SK-N-SH treated with all-trans-retinoic acid at 6 μM for 48 hours (cell line): Measurements from ENCODE around the gene LRP11.

Experiments
- ATAC-seq: fragments of 200-7000 bp; cut with Tn5 transposase; 3 replicates; pipeline ENCODE4 v1.9.1; 2020; ENCODE audit warnings: mild to moderate bottlenecking, moderate library complexity
- ARNTL ChIP-seq: fragments of 450-650 bp; formaldehyde crosslinking; IDR thresholded peaks from 2 replicates; pipeline ENCODE4 v1.5.0; 2020; ENCODE audit warnings: low read depth, mild to moderate bottlenecking, moderate library complexity, borderline replicate concordance
- BACH2 ChIP-seq: fragments of 250-450 bp; sonication (Bioruptor Pico); IDR thresholded peaks from 2 replicates; pipeline ENCODE4 v1.9.0; 2021; ENCODE audit warnings: mild to moderate bottlenecking, borderline replicate concordance
- CSDC2 ChIP-seq: fragments of 250-450 bp; sonication (Bioruptor Pico); IDR thresholded peaks from 2 replicates; pipeline ENCODE4 v1.5.0; 2020; ENCODE audit warnings: mild to moderate bottlenecking, moderate library complexity
- ESRRG ChIP-seq: fragments of 250-450 bp; sonication (Bioruptor Pico); IDR thresholded peaks from 2 replicates; pipeline ENCODE4 v1.6.1; 2021; ENCODE audit warnings: mild to moderate bottlenecking
- GLIS3 ChIP-seq: fragments of 250-450 bp; sonication (Bioruptor Pico); IDR thresholded peaks from 2 replicates; pipeline ENCODE4 v1.5.0; 2020; ENCODE audit warnings: mild to moderate bottlenecking, moderate library complexity
- ISL1 ChIP-seq: fragments of 250-450 bp; sonication (Bioruptor Pico); IDR thresholded peaks from 2 replicates; pipeline ENCODE4 v2.1.2; 2022; ENCODE audit warnings: mild to moderate bottlenecking, moderate library complexity
- PPARA ChIP-seq: fragments of 250-450 bp; sonication (Bioruptor Pico); IDR thresholded peaks from 2 replicates; pipeline ENCODE4 v1.5.0; 2020; ENCODE audit warnings: mild to moderate bottlenecking, borderline replicate concordance
- RARB ChIP-seq: fragments of 250-450 bp; sonication (Bioruptor Pico); IDR thresholded peaks from 2 replicates; pipeline ENCODE4 v1.8.0; 2021; ENCODE audit warnings: mild to moderate bottlenecking, moderate library complexity
- SNAI2 ChIP-seq: fragments of 250-450 bp; sonication (Bioruptor Pico); IDR thresholded peaks from 2 replicates; pipeline ENCODE4 v1.5.0; 2020; ENCODE audit warnings: mild to moderate bottlenecking, moderate library complexity
- TCF4 ChIP-seq: fragments of 250-450 bp; sonication (Bioruptor Pico); IDR thresholded peaks from 2 replicates; pipeline ENCODE4 v1.8.0; 2021; ENCODE audit warnings: mild to moderate bottlenecking, moderate library complexity, borderline replicate concordance
- ZC3H10 ChIP-seq: fragments of 250-450 bp; sonication (Bioruptor Pico); IDR thresholded peaks from 2 replicates; pipeline ENCODE4 v1.5.1; 2021; ENCODE audit warnings: mild to moderate bottlenecking, moderate library complexity
- ZFP3 ChIP-seq: fragments of 250-450 bp; sonication (Bioruptor Pico); IDR thresholded peaks from 2 replicates; pipeline ENCODE4 v1.5.0; 2020; ENCODE audit warnings: mild to moderate bottlenecking, moderate library complexity
- ZFP30 ChIP-seq: fragments of 450-650 bp; formaldehyde crosslinking; IDR thresholded peaks from 2 replicates; pipeline ENCODE4 v1.5.0; 2022; ENCODE audit warnings: mild to moderate bottlenecking, moderate library complexity
- ZNF70 ChIP-seq: fragments of 450-650 bp; formaldehyde crosslinking; IDR thresholded peaks from 2 replicates; pipeline ENCODE4 v1.5.0; 2020; ENCODE audit warnings: mild to moderate bottlenecking, moderate library complexity
- ZNF8 ChIP-seq: fragments of 450-650 bp; formaldehyde crosslinking; IDR thresholded peaks from 2 replicates; pipeline ENCODE4 v1.5.0; 2020; ENCODE audit warnings: mild to moderate bottlenecking, moderate library complexity
- TF ChIP-seq, protein P1 (sequence below): fragments of 250-450 bp; sonication (Bioruptor Pico); IDR thresholded peaks from 2 replicates; pipeline ENCODE4 v1.8.0; 2021; ENCODE audit warnings: low read depth, mild to moderate bottlenecking, moderate library complexity, borderline replicate concordance
- TF ChIP-seq, protein P2 (sequence below): fragments of 250-450 bp; sonication (Bioruptor Pico); IDR thresholded peaks from 2 replicates; pipeline ENCODE4 v1.8.0; 2020; ENCODE audit warnings: mild to moderate bottlenecking, moderate library complexity, borderline replicate concordance
- TF ChIP-seq, protein P3 (sequence below): fragments of 250-450 bp; sonication (Bioruptor Pico); IDR thresholded peaks from 2 replicates; pipeline ENCODE4 v1.5.1; 2021; ENCODE audit warnings: mild to moderate bottlenecking, moderate library complexity
- TF ChIP-seq, protein P4 (sequence below): fragments of 250-450 bp; sonication (Bioruptor Pico); IDR thresholded peaks from 2 replicates; pipeline ENCODE4 v1.5.0; 2020; ENCODE audit warnings: mild to moderate bottlenecking, moderate library complexity
- TF ChIP-seq, protein P5 (sequence below): fragments of 250-450 bp; sonication (Bioruptor Pico); IDR thresholded peaks from 2 replicates; pipeline ENCODE4 v1.5.1; 2020; ENCODE audit warnings: low read depth, mild to moderate bottlenecking, moderate library complexity

The LRP11 gene

DNA sequence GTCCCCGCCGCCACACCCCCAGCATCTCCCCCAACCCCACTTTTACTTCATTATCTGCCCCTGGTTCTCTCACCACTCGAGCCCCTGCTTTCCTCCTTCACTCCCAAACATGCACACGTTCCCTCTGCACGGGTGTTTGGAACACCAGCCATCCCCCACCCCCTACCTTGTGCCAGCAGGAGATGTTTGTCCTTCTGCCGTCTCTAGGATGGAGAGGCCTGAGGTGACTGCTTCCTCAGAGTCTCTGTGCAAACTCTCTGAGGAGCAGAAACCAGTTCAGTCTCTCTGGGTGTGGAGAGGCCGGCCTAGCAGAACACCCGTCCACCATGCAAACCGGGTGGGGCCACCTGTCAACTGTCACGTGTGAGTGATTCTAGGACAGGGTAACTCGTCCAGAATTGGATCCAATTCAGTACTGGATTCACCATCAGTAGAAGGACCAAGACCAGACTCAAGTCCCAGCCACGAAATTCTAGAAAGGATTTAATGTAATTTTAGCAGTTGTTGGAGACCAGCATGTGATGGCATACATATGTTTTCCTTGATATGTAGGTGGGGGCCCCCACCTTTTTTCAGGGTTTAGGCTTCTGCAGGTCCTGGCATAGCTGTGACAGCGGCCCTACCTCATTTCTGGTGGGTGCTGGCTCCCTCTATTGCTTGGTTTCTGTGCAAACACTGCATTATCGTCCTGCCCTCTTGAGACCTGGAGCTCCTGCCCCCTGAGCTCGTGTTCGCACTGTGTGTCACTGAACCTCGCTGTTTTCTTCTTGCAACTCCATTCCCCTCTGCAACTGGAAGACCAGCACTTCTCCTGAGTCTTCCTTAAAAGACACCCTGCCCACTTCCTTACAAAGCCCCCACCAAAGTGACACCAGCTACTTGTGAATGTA is 33.9 kb upstream of the LRP11 start, which contains the start of gene RAET1E:
Gene RAET1E, minus strand, starts transcription at position 259 of the 890 bp plus-strand sequence. CDS start 7,212 bp downstream, outside the sequence.
- TF ChIP-seq, protein P1, sequence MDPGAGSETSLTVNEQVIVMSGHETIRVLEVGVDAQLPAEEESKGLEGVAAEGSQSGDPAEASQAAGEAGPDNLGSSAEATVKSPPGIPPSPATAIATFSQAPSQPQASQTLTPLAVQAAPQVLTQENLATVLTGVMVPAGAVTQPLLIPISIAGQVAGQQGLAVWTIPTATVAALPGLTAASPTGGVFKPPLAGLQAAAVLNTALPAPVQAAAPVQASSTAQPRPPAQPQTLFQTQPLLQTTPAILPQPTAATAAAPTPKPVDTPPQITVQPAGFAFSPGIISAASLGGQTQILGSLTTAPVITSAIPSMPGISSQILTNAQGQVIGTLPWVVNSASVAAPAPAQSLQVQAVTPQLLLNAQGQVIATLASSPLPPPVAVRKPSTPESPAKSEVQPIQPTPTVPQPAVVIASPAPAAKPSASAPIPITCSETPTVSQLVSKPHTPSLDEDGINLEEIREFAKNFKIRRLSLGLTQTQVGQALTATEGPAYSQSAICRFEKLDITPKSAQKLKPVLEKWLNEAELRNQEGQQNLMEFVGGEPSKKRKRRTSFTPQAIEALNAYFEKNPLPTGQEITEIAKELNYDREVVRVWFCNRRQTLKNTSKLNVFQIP (CRISPR knock-in tag) = no peak
- no peak for TF ChIP-seq ZFP30 (CRISPR knock-in tag)
- no peak for TF ChIP-seq ISL1 (CRISPR knock-in tag)
- ATAC-seq = peak; percentile 46; the same call in 2 of the 3 replicates

DNA sequence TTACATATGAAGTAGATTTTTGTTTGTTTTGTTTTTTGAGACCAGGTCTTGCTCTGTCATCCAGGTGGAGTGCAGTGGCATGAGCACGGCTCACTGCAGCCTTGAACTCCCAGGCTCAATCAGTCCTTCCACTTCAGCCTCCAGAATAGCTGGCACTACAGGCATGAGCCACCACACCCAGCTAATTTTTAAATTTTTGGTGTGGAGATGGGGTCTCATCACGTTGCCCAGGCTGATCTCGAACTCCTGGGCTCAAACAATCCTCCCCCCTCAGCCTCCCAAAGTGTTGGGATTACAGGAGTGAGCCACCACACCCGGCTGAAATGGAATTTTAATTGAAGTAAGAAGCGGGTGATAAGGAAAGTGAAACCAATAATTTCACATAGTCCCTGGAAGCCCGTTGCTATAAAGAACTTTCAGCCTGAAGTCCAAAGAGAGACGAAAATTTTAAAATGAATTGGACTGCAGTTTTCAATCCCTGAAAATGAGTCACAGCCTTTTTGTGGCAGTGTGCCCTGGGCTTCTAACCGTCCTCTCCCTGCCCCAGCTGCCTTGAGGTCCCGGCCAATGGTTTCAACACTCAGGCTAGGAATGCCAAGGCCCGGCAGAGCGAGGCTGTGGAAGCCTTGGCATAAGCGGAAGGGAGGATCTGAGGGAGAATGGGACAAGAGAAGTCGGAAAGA is 33.0 kb upstream of the LRP11 start:
- ATAC-seq = peak; percentile 89
- TF ChIP-seq SNAI2 (CRISPR knock-in tag) = no peak
- no peak for TF ChIP-seq TCF4 (CRISPR knock-in tag)
- TF ChIP-seq ZFP30 (CRISPR knock-in tag) = no peak
- TF ChIP-seq GLIS3 (CRISPR knock-in tag) = no peak
- no peak for TF ChIP-seq RARB (CRISPR knock-in tag)
- TF ChIP-seq, protein P2, sequence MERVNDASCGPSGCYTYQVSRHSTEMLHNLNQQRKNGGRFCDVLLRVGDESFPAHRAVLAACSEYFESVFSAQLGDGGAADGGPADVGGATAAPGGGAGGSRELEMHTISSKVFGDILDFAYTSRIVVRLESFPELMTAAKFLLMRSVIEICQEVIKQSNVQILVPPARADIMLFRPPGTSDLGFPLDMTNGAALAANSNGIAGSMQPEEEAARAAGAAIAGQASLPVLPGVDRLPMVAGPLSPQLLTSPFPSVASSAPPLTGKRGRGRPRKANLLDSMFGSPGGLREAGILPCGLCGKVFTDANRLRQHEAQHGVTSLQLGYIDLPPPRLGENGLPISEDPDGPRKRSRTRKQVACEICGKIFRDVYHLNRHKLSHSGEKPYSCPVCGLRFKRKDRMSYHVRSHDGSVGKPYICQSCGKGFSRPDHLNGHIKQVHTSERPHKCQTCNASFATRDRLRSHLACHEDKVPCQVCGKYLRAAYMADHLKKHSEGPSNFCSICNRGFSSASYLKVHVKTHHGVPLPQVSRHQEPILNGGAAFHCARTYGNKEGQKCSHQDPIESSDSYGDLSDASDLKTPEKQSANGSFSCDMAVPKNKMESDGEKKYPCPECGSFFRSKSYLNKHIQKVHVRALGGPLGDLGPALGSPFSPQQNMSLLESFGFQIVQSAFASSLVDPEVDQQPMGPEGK (CRISPR knock-in tag) = no peak
- TF ChIP-seq, protein P3, sequence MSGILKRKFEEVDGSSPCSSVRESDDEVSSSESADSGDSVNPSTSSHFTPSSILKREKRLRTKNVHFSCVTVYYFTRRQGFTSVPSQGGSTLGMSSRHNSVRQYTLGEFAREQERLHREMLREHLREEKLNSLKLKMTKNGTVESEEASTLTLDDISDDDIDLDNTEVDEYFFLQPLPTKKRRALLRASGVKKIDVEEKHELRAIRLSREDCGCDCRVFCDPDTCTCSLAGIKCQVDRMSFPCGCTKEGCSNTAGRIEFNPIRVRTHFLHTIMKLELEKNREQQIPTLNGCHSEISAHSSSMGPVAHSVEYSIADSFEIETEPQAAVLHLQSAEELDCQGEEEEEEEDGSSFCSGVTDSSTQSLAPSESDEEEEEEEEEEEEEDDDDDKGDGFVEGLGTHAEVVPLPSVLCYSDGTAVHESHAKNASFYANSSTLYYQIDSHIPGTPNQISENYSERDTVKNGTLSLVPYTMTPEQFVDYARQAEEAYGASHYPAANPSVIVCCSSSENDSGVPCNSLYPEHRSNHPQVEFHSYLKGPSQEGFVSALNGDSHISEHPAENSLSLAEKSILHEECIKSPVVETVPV (CRISPR knock-in tag) = no peak
- TF ChIP-seq, protein P4, sequence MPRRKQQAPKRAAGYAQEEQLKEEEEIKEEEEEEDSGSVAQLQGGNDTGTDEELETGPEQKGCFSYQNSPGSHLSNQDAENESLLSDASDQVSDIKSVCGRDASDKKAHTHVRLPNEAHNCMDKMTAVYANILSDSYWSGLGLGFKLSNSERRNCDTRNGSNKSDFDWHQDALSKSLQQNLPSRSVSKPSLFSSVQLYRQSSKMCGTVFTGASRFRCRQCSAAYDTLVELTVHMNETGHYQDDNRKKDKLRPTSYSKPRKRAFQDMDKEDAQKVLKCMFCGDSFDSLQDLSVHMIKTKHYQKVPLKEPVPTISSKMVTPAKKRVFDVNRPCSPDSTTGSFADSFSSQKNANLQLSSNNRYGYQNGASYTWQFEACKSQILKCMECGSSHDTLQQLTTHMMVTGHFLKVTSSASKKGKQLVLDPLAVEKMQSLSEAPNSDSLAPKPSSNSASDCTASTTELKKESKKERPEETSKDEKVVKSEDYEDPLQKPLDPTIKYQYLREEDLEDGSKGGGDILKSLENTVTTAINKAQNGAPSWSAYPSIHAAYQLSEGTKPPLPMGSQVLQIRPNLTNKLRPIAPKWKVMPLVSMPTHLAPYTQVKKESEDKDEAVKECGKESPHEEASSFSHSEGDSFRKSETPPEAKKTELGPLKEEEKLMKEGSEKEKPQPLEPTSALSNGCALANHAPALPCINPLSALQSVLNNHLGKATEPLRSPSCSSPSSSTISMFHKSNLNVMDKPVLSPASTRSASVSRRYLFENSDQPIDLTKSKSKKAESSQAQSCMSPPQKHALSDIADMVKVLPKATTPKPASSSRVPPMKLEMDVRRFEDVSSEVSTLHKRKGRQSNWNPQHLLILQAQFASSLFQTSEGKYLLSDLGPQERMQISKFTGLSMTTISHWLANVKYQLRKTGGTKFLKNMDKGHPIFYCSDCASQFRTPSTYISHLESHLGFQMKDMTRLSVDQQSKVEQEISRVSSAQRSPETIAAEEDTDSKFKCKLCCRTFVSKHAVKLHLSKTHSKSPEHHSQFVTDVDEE = no peak
- TF ChIP-seq ISL1 (CRISPR knock-in tag) = no peak
- TF ChIP-seq ARNTL (CRISPR knock-in tag) = no peak
- TF ChIP-seq PPARA (CRISPR knock-in tag) = no peak
- TF ChIP-seq ESRRG (CRISPR knock-in tag) = no peak
- no peak for TF ChIP-seq CSDC2
- TF ChIP-seq ZNF8 (CRISPR knock-in tag) = no peak
- no peak for TF ChIP-seq ZC3H10
- no peak for TF ChIP-seq ZFP3 (CRISPR knock-in tag)
- TF ChIP-seq ZNF70 = no peak
- TF ChIP-seq BACH2 = no peak
- TF ChIP-seq, protein P1 (CRISPR knock-in tag) = no peak
- TF ChIP-seq, protein P5, sequence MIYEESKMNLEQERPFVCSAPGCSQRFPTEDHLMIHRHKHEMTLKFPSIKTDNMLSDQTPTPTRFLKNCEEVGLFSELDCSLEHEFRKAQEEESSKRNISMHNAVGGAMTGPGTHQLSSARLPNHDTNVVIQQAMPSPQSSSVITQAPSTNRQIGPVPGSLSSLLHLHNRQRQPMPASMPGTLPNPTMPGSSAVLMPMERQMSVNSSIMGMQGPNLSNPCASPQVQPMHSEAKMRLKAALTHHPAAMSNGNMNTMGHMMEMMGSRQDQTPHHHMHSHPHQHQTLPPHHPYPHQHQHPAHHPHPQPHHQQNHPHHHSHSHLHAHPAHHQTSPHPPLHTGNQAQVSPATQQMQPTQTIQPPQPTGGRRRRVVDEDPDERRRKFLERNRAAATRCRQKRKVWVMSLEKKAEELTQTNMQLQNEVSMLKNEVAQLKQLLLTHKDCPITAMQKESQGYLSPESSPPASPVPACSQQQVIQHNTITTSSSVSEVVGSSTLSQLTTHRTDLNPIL (CRISPR knock-in tag) = no peak
